ENCODE results near the gene LANCL3. TPM values are rescaled to one million over a fixed set of nuclear protein-coding genes. Genes with fewer than 3 reads are reported as not detected.

The LANCL3 gene
- total and polyA plus RNA-seq, 2 experiments from 2014 or later, result 0.28 to 0.87 TPM

DNA sequence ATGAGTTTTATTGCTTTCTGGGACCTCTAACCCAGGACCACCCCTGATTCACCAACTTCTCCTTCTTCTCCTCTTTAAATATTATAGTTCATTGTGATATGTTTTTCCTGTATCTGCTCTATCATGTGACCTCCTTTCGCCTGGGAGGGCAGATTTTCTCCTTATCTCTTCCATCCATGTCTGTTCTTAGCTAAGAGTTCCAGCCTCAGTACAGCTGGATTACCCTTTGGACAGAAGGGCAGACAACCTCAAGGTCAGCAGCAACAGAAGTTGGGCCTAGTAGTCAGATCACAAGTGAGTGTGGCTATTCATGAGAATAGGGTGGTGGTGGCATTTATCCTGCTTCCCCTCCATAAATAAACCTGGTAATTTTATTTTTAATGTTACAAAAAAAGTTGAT lies 108.4 kb downstream of the LANCL3 start:
- no peaks in the 10 kb centered on the region for H3K9me2 ChIP-seq (replicated peaks; ENCODE audit: insufficient read depth)
- H4K20me1 ChIP-seq (ENCODE audit: insufficient read depth, poor library complexity, severe bottlenecking), result no peaks in the 10 kb centered on the region
- TF ChIP-seq CTCF (IDR thresholded peaks at IDR 0.05; ENCODE audit: poor library complexity) (no peak), EZH2phosphoT487 (IDR thresholded peaks at IDR 0.05; ENCODE audit: low read depth, severe bottlenecking, unreplicated experiment) (no peak), EZH2 (IDR thresholded peaks at IDR 0.05; ENCODE audit: borderline replicate concordance) (no peak)
- H3K4me1 ChIP-seq (ENCODE audit: insufficient read depth), result no peaks in the 10 kb centered on the region
- no peaks in the 10 kb centered on the region for H3K27me3 ChIP-seq
- no peak overlapping the region for H3K4me2 ChIP-seq
- no peak overlapping the region for H3K27ac ChIP-seq
- no peaks in the 10 kb centered on the region for H3K9me3 ChIP-seq (ENCODE audit: low read depth)
- DNase-seq (ENCODE audit: low spot score), result no peak
- H3K4me3 ChIP-seq, result no peak overlapping the region
- no peaks in the 10 kb centered on the region for H3K36me3 ChIP-seq (replicated peaks; ENCODE audit: insufficient read depth, low read depth)
- H2AFZ ChIP-seq, result no peak overlapping the region
- 48% methylated on average over 1 of the region's 1 CpG for WGBS (ENCODE audit: low lambda C conversion rate, missing lambda C conversion rate)
- H3K79me2 ChIP-seq, result no peaks in the 10 kb centered on the region

DNA sequence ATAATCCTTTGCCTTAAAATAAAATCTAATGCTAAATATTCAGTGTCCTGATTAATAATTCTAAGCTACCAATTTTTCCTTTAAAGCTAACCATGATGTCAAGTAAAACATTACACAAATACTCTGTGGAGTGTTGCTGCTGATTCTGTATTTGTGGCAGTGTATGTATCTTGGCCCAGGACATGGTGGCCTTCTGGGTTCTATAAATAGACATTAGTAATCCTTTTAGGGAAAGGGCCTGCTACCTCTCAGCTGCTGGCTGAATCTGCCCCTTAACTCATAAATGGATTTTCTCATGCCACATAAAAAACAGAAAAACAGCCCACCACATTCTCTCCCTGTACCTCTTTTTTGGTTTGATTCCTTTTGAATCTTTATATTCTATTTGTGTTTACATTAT lies 113.0 kb downstream of the LANCL3 start:
- no peak overlapping the region for H3K27ac ChIP-seq
- H3K9me2 ChIP-seq (replicated peaks; ENCODE audit: insufficient read depth), result no peaks in the 10 kb centered on the region
- no peaks in the 10 kb centered on the region for H4K20me1 ChIP-seq (ENCODE audit: insufficient read depth, poor library complexity, severe bottlenecking)
- DNase-seq (ENCODE audit: low spot score), result no peak
- no peaks in the 10 kb centered on the region for H3K79me2 ChIP-seq
- no peaks in the 10 kb centered on the region for H3K36me3 ChIP-seq (replicated peaks; ENCODE audit: insufficient read depth, low read depth)
- no peaks in the 10 kb centered on the region for H3K4me1 ChIP-seq (ENCODE audit: insufficient read depth)
- no peak overlapping the region for H2AFZ ChIP-seq
- no peaks in the 10 kb centered on the region for H3K9me3 ChIP-seq (ENCODE audit: low read depth)
- no peak for TF ChIP-seq CTCF (IDR thresholded peaks at IDR 0.05; ENCODE audit: poor library complexity)
- no peak for TF ChIP-seq EZH2 (IDR thresholded peaks at IDR 0.05; ENCODE audit: borderline replicate concordance)
- TF ChIP-seq EZH2phosphoT487 (IDR thresholded peaks at IDR 0.05; ENCODE audit: low read depth, severe bottlenecking, unreplicated experiment), result no peak
- no peaks in the 10 kb centered on the region for H3K27me3 ChIP-seq
- H3K4me3 ChIP-seq, result no peak overlapping the region
- H3K4me2 ChIP-seq, result no peak overlapping the region

GRCh38 chrX:37684973-37685372 lies 113.5 kb downstream of the LANCL3 start:
- no peak for TF ChIP-seq CTCF (IDR thresholded peaks at IDR 0.05; ENCODE audit: poor library complexity)

More at GRCh38 chrX:37684973-37685372, 113.5 kb downstream of the LANCL3 start:
- no peaks in the 10 kb centered on the region for H4K20me1 ChIP-seq (ENCODE audit: insufficient read depth, poor library complexity, severe bottlenecking)
- H3K9me3 ChIP-seq (ENCODE audit: low read depth), result no peaks in the 10 kb centered on the region
- no peak for DNase-seq (ENCODE audit: low spot score)
- H3K4me2 ChIP-seq, result peak overlapping the region; percentile 90
- H3K36me3 ChIP-seq (replicated peaks; ENCODE audit: insufficient read depth, low read depth), result no peaks in the 10 kb centered on the region
- H3K79me2 ChIP-seq, result no peaks in the 10 kb centered on the region
- H3K4me1 ChIP-seq (ENCODE audit: insufficient read depth), result no peaks in the 10 kb centered on the region
- H3K27ac ChIP-seq, result no peak overlapping the region
- H3K9me2 ChIP-seq (replicated peaks; ENCODE audit: insufficient read depth), result no peaks in the 10 kb centered on the region
- peak overlapping the region; percentile 63 for H2AFZ ChIP-seq
- H3K27me3 ChIP-seq, result no peaks in the 10 kb centered on the region
- 62% methylated on average over 3 of the region's 3 CpGs for WGBS (ENCODE audit: low lambda C conversion rate, missing lambda C conversion rate)
- H3K4me3 ChIP-seq, result no peak overlapping the region

Measured in hepatocyte (in vitro differentiated cells).